CD4-positive, alpha-beta T cell treated with Interleukin-6 for 4 hours (primary cell): ENCODE results near the gene GALNT11.

Experiments used
- DNase-seq: peaks from one replicate; pipeline ENCODE4 v3.0.0-alpha.2; 2020; ENCODE audit warnings: mixed read lengths

GALNT11 gene

DNA sequence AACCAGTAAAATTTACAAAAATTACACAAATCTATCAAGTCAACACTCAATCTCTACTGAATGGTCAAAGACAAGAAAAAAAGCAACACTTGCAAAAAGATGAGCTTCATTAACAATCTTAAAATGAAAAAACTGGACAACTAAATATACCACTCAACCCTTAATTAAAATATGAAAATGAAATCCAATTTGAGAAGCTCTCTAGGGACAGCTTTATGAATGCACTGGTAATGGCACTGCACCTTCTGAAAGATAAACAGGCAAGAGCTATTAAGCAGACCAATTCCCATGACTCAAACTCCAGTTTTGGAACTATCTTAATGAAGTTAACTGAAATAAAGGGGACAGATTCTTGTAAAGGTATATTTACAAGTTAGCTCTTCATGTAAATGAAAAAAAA is 135.7 kb downstream of the GALNT11 start:
- DNase-seq, result no peak

- no peak for DNase-seq
Observed at GRCh38 chr7:152162287-152162686, 136.8 kb downstream of the GALNT11 start.
